GM23248 (cell line): ENCODE measurements around the gene ANKRD39. TPM values are rescaled to one million over a fixed set of nuclear protein-coding genes. Genes with fewer than 3 reads are reported as not detected.

Experiments
- DNase-seq: peaks from one replicate; pipeline ENCODE4 v3.0.0-alpha.2; 2015
- H2AFZ ChIP-seq: fragments of 200-600 bp; sonication (generic); 2 replicates; pipeline ENCODE4 v1.6.1; 2016; ENCODE audit warnings: antibody characterized with exemption
- H3F3A ChIP-seq: fragments of 200-600 bp; sonication (generic); 2 replicates; pipeline ENCODE4 v1.6.1; 2016; ENCODE audit warnings: mild to moderate bottlenecking, antibody characterized with exemption, mixed run types; ENCODE audit not compliant: insufficient read depth
- H3K27ac ChIP-seq: fragments of 200-600 bp; sonication (generic); 2 replicates; pipeline ENCODE4 v1.5.1; 2016; ENCODE audit warnings: mild to moderate bottlenecking
- H3K27me3 ChIP-seq: fragments of 200-600 bp; sonication (generic); replicated peaks from 2 replicates; pipeline ENCODE4 v1.6.1; 2016; ENCODE audit warnings: mild to moderate bottlenecking; ENCODE audit not compliant: insufficient read depth
- H3K36me3 ChIP-seq: fragments of 200-600 bp; sonication (generic); 2 replicates; pipeline ENCODE4 v1.6.1; 2016; ENCODE audit warnings: low read depth, mild to moderate bottlenecking
- H3K4me1 ChIP-seq: fragments of 200-600 bp; sonication (generic); 2 replicates; pipeline ENCODE4 v1.6.1; 2016; ENCODE audit warnings: mild to moderate bottlenecking; ENCODE audit not compliant: insufficient read depth
- H3K4me2 ChIP-seq: fragments of 200-600 bp; sonication (generic); one replicate; pipeline ENCODE4 v1.6.1; 2016; ENCODE audit warnings: mild to moderate bottlenecking; ENCODE audit not compliant: unreplicated experiment
- H3K4me3 ChIP-seq: fragments of 200-600 bp; sonication (generic); 2 replicates; pipeline ENCODE4 v1.5.1; 2016; ENCODE audit warnings: mild to moderate bottlenecking
- H3K79me2 ChIP-seq: fragments of 200-600 bp; sonication (generic); 2 replicates; pipeline ENCODE4 v1.6.1; 2016; ENCODE audit warnings: mild to moderate bottlenecking; ENCODE audit not compliant: insufficient read depth
- H3K9ac ChIP-seq: fragments of 200-600 bp; sonication (generic); 2 replicates; pipeline ENCODE4 v1.6.1; 2016; ENCODE audit warnings: mild to moderate bottlenecking
- H3K9me2 ChIP-seq: fragments of 200-600 bp; sonication (generic); 2 replicates; pipeline ENCODE4 v1.6.1; 2016; ENCODE audit warnings: mixed run types, mild to moderate bottlenecking, moderate library complexity; ENCODE audit not compliant: insufficient read depth
- H3K9me3 ChIP-seq: fragments of 200-600 bp; sonication (generic); one replicate; pipeline ENCODE4 v1.6.1; 2017; ENCODE audit warnings: low read depth
- H4K20me1 ChIP-seq: fragments of 200-600 bp; sonication (generic); 2 replicates; pipeline ENCODE4 v1.6.0; 2016; ENCODE audit not compliant: insufficient read depth
- EZH2 ChIP-seq: fragments of 200-600 bp; sonication (generic); IDR thresholded peaks from 2 replicates; pipeline ENCODE4 v1.6.1; 2018; ENCODE audit warnings: antibody characterized with exemption, mild to moderate bottlenecking; ENCODE audit not compliant: insufficient read depth, poor library complexity, severe bottlenecking
- EZH2phosphoT487 ChIP-seq: fragments of 200-600 bp; sonication (generic); IDR thresholded peaks from 2 replicates; pipeline ENCODE4 v1.6.1; 2018; ENCODE audit warnings: antibody characterized with exemption, moderate library complexity, mild to moderate bottlenecking, low read depth; ENCODE audit not compliant: insufficient read depth
- WGBS, 2 experiments: methylation state at CpG; one replicate each; pipeline ENCODE4 v1.1.6; 2015 to 2017; ENCODE audit warnings: low lambda C conversion rate in 2 of 2, low coverage in 1 of 2; ENCODE audit errors: missing lambda C conversion rate in 2 of 2; 5-methylcytosine and 5-hydroxymethylcytosine counted together
- in situ Hi-C: fragments of 300-500 bp; cut with MboI; formaldehyde crosslinking; loops from 2 replicates; pipeline ENCODE4 v1.15.0; 2020
- polyA plus RNA-seq: library from polyadenylated mRNA; unstranded; fragments of >200 nt; fragmentation: Nextera tagmentation; extraction: Ambion mirVana; gene quantifications from 2 replicates; pipeline ENCODE4 v1.2.1, GENCODE V29; 2016
- total RNA-seq: library from RNA; depleted of rRNA; stranded (reverse); fragments of >200 nt; shearing (Covaris generic); gene quantifications from 2 replicates; pipeline ENCODE4 v1.2.3, GENCODE V29; 2014

ANKRD39 gene
- total and polyA plus RNA-seq, 2 experiments from 2014 or later = 10.9 to 12.3 TPM

GRCh38 chr2:96832754-96833507 lies 24.9 kb downstream of the ANKRD39 start:
- Histone ChIP-seq H3K27ac (no peak overlapping the region), H3F3A (no peaks in the 10 kb centered on the region), H3K27me3 (no peaks in the 10 kb centered on the region), H3K4me3 (no peak overlapping the region), H3K36me3 (no peaks in the 10 kb centered on the region), H3K4me1 (no peaks in the 10 kb centered on the region), H3K9ac (no peak overlapping the region), H2AFZ (no peak overlapping the region), H3K9me3 (no peaks in the 10 kb centered on the region), H3K4me2 (no peak overlapping the region), H4K20me1 (no peaks in the 10 kb centered on the region), H3K79me2 (no peaks in the 10 kb centered on the region), H3K9me2 (no peaks in the 10 kb centered on the region)
- 84 to 87% methylated on average over 18 of the region's 18 CpGs for WGBS, 2 experiments
- TF ChIP-seq EZH2phosphoT487 = no peak
- DNase-seq = no peak
- in situ Hi-C loops = no loop called here

GRCh38 chr2:96832408-96832753 lies 25.4 kb downstream of the ANKRD39 start:
- no peaks in the 10 kb centered on the region for H4K20me1 ChIP-seq
- H3K79me2 ChIP-seq = no peaks in the 10 kb centered on the region
- no peaks in the 10 kb centered on the region for H3K9me3 ChIP-seq
- H3K4me1 ChIP-seq = no peaks in the 10 kb centered on the region
- no peak overlapping the region for H2AFZ ChIP-seq
- TF ChIP-seq EZH2phosphoT487 (no peak), EZH2 (no peak)
- in situ Hi-C loops = no loop called here
- H3K27ac ChIP-seq = no peak overlapping the region
- no peaks in the 10 kb centered on the region for H3F3A ChIP-seq
- no peak overlapping the region for H3K9ac ChIP-seq
- no peak for DNase-seq
- no peaks in the 10 kb centered on the region for H3K36me3 ChIP-seq
- 86 to 94% methylated on average over 11 of the region's 11 CpGs for WGBS, 2 experiments
- no peaks in the 10 kb centered on the region for H3K9me2 ChIP-seq
- no peak overlapping the region for H3K4me3 ChIP-seq
- H3K4me2 ChIP-seq = no peak overlapping the region
- no peaks in the 10 kb centered on the region for H3K27me3 ChIP-seq

- H4K20me1 ChIP-seq = no peaks in the 10 kb centered on the region
- H2AFZ ChIP-seq = no peak overlapping the region
- H3K9ac ChIP-seq = no peak overlapping the region
- no peaks in the 10 kb centered on the region for H3K36me3 ChIP-seq
- TF ChIP-seq EZH2phosphoT487 = no peak
- TF ChIP-seq EZH2 = no peak
- no peaks in the 10 kb centered on the region for H3K27me3 ChIP-seq
- no peaks in the 10 kb centered on the region for H3K9me3 ChIP-seq
- H3K9me2 ChIP-seq = no peaks in the 10 kb centered on the region
- no peaks in the 10 kb centered on the region for H3F3A ChIP-seq
- no peaks in the 10 kb centered on the region for H3K4me1 ChIP-seq
- in situ Hi-C loops = no loop called here
- no peak overlapping the region for H3K4me3 ChIP-seq
- 79 to 81% methylated on average over 10 of the region's 10 CpGs for WGBS, 2 experiments
- no peak overlapping the region for H3K27ac ChIP-seq
- H3K4me2 ChIP-seq = no peak overlapping the region
- no peaks in the 10 kb centered on the region for H3K79me2 ChIP-seq
- DNase-seq = no peak
These were observed 26.1 kb downstream of the ANKRD39 start for GRCh38 chr2:96831679-96832078.

- in situ Hi-C loops = no loop called here
- H3F3A ChIP-seq = no peaks in the 10 kb centered on the region
- TF ChIP-seq EZH2 (no peak), EZH2phosphoT487 (no peak)
- H3K4me3 ChIP-seq = no peak overlapping the region
- H3K27ac ChIP-seq = no peak overlapping the region
- H4K20me1 ChIP-seq = no peaks in the 10 kb centered on the region
- WGBS, 2 experiments = 43 to 56% methylated on average over 5 of the region's 5 CpGs
- H3K79me2 ChIP-seq = no peaks in the 10 kb centered on the region
- no peak for DNase-seq
- H3K4me2 ChIP-seq = no peak overlapping the region
- no peak overlapping the region for H3K9ac ChIP-seq
- no peaks in the 10 kb centered on the region for H3K9me3 ChIP-seq
- no peaks in the 10 kb centered on the region for H3K36me3 ChIP-seq
- H3K9me2 ChIP-seq = no peaks in the 10 kb centered on the region
- no peaks in the 10 kb centered on the region for H3K27me3 ChIP-seq
- no peaks in the 10 kb centered on the region for H3K4me1 ChIP-seq
- H2AFZ ChIP-seq = no peak overlapping the region
These were observed 27.7 kb downstream of the ANKRD39 start for GRCh38 chr2:96830044-96830562.
